Stimulated activated naive CD4-positive, alpha-beta T cell treated with Interleukin-2 at 50 U/mL for 16 hours (primary cell): ENCODE results near the gene FOXO6.

Experiments used
- DNase-seq: peaks from one replicate; lab custom pipeline; 2025; lab: John Stamatoyannopoulos, UW

Gene FOXO6

DNA sequence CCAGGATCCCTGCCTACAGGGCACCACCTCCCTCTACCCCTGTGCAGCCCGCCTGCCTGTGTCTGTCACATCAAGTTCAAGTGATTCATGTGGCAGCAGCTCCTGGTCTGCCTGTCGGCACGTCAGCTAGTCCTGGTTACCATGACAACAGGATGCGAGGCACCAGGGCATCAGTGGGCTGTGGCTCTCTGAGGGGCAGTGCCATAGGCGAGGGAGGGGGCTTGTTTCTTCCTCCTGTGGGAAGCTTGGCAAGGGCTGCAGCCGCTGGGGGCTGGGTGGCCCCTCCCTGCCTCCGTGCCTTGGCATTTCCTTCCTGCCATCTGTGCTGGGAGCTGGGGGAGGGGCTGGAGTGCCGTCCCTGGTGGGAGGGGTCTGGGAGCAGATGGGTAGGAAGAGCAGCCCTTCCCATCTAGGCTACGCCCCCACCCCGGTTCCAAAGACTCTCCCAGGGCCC is 43.1 kb downstream of the FOXO6 start:
- DNase-seq: no peak

DNA sequence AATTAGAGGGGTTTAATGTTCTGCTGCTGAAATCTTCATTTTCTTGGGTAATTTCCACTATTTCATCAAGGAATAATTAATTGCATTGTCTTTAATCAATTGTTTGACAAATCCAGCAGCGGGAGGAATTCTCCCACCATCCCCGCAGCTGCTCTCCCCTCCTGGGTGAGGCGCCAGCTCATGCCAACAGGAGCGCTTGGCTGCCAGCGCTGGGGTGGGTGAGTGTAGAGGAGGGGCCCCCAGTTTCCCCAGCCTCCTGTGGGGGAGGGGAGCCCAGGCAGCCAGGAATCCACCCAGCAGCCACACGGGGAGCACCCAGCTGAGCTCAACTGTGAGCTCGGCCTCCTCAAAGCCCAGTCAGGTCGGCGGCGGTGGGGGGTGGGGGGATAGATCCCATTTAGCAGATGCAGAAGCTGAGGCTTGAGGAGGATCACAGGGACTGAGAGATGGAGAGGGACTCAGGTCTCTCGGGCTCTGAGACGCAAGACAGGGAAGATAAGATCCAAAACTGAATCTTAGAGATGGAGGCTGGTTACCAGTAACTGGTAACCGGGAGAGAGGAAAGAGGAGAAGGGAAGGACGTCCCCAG is 46.5 kb downstream of the FOXO6 start:
- no peak for DNase-seq

DNA sequence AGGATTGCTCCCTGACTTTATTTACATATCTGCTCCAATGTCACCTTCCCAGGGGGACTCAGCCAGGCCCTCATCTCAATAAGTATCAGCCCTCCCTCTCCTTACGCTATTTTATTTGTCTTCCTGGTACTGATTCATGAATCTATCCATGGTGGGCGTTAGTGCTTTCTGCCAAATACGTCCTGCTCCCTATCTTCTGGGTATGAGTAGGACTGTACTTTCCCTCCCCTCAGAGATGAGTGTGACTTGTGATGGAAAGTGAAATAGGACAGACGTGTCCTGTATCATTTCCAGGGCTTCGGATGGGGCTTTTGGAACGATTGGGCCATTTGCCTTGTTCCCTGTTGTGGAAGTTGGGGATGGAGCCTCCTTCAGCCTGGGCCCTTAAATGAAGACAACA is 47.5 kb downstream of the FOXO6 start:
- no peak for DNase-seq

DNA sequence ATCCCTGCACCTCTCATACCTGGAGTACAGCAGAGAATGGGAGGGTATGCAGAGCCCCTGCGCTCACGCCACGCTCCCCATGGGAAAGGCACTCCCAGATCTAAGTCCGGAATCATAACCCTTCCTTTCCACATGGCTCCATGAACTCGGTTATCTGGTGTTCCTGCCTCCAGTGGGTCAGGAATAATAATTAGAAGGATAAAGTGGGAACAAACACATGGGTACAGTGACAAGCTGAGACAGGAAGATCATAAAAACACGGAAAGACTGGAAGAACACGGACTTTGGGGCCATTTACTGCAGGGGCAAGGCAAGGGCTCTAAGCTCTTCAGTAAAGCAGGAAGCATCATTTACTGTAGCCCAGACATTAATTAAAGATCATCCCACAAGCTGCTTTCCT is 48.6 kb downstream of the FOXO6 start:
- no peak for DNase-seq

DNA sequence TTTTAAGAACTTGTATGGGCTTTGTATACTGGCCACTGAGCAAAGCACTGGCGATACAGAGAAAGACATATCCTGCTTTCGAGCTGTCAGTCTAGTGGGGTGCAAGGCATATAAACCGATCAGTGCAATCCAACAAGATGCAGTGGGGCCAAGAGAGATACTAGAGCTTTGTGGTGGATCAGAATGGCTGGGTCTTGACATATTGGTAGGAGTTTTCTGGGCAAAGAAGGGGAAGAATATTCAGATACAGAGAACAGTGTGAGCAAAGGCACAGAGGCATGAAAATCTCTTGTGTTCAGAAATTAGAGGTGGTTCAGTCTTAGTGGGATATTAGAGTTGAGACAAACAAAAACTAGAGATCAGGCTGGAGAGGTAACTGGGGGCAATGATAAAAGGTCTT is 49.2 kb downstream of the FOXO6 start:
- no peak for DNase-seq

DNA sequence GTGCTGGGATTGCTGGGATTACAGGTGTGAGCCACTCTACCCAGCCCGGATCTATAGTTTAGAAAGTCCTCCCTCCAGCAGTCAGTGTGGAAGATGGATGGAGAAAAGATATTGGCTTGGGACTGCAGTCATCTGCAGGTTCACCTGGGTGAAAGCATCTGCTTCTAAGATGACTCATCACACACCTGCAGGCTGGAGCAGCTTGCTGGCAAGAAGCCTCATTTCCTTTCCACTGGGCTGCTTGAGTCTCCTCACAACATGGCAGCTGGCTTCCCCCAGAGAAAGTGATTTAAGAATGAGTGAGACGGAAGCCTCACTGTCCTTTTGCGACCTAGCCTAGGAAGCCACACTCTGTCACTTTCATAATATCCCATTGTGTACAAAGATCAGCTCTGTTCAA is 50.0 kb downstream of the FOXO6 start:
- no peak for DNase-seq

DNA sequence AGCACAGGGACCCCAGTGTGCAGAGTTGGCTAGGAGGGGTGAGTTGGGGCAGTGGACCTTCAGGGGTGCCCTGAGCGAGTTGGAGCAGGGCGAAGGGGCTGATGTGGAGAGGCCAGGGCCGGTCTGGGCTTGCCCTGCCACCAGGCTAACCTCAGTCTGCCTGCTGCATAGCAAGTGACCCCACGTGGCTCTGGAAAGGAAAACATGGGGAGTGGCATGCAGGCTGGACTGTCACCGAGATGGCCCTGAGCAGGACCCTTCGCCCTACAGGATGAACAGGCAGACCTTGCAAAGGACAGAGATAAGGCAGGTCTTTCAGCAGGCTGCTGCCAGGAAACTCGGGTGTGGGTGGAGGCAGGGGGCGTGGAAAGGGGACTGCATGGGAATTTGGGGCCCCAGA is 51.5 kb downstream of the FOXO6 start:
- DNase-seq: no peak

DNA sequence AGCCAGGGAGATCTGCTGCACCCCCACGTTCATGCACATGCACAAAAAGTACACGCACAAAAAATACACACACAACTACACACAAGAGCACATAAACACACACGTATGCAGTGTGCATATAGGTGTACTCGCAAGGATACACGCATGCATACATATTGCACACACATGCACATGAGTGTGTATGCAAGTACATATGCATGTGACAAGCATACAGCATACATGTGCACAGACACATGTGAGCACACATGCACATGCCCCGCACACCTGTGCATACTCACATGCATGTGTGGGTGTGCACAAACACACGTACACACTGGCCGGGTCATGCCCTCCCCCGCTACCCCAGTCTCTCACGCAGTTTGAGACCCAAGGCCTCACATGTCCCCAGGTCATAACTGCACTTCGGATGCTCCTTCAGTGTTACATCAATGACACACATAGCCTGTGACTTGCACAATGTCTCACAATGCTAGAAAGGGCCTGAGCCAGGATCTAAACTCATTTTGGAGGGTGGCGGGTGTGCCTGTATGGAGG is 52.6 kb downstream of the FOXO6 start:
- DNase-seq: no peak

DNA sequence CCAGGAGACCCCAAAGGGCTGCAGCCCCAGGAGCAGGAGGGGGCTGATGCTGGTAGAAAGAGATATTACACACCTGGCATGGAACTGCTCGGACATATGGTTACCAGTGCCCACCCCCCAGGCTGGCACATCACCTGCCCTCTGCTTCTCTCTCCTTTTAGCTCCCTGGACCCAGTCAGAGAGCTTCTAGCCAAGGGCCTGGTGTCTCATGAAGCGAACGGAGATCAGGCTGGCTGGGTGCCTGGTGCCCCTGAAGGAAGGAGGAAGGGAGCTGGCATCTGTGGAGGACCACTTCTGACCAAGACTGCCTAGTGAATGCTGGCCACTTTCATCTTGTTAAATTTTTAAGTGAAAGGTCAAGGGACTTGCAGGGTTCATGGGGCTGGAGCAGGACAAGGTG is 53.1 kb downstream of the FOXO6 start:
- no peak for DNase-seq

DNA sequence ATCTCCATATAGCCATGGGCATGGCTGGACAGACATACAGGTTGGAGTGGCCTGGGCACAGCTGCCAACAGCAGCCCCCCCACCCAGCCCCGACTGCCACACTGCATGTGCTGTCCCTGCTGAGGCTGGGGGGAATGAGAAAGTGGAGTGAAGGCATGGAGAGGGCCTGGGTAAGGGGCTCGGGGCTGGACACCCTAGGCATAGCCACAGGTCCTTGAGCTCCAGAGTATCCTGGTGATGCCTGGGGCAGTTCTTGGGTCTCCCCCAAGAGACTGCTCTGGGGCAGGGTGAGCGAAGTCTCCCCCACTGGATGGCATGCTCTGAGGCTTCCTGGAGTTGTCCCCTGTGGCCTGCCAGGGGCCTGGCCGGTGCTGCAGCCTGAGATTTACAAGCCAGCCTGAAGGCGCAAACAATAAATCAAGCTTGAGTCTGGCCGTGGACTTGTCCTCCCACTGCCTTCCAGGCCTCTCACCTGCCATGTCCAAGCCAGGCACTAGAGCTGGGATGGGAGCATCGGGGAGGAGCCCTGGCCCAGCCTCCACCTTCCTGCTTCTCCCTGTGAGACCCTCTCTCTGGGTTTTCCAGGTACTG is 53.6 kb downstream of the FOXO6 start:
- no peak for DNase-seq

DNA sequence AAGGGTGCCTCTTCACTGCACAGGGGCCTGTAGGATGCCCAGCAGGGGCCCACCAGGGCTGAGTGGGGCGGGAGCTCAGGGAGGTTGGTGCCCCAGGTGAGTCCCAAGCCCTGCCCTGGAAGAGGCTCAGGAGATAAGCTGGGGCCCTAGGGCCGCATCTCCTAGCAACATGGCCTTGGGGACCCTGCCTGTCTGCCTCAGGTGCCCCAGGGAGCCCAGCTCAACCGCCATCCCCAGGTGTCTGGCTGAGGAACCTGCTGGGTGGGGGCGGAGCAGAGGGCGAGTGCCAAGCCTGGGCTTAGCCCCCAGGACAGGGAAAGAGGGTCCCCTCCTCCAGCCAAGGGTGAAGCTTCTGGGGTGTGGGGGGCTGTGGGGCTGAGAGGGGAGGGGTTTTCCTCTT is 54.8 kb downstream of the FOXO6 start:
- no peak for DNase-seq

DNA sequence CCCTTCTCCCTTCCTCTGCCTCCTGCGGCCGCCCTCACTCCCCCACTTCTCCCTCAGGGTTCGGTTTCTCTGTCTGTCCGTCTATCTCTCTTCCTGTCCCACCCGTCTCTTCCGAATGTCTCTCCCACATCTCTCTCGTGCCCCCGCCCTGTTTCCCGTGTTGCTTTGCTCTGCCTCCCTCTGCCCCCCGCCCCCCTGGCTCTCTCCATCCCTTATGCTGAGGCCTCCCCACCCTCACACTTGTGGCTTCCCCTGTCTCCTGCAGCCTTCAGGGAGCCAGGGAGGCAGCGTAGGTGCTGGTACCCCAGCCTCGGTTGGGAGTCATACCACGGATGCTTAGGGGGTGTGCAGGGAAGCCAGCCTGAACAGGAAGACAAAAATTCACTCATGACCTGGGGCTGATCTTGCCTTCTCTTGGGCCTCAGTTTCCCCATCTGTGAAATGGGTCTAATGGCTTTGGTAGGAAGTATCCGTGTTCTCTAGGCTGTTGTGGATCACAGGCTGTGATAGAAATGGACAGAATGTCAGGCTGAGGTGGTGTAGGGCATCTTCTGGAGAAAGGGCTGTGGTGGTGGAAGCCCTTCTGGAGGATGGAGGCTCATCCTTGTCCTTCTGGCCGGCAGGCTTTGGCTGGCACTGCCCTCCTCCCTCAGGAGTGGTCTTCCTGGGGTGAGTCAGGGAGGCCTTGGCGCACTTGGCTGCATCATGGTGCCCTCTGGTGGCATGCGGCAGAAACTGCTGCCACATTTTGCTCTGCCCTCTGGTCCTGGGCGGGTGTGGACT is 55.5 kb downstream of the FOXO6 start:
- peak; percentile 35 for DNase-seq

DNA sequence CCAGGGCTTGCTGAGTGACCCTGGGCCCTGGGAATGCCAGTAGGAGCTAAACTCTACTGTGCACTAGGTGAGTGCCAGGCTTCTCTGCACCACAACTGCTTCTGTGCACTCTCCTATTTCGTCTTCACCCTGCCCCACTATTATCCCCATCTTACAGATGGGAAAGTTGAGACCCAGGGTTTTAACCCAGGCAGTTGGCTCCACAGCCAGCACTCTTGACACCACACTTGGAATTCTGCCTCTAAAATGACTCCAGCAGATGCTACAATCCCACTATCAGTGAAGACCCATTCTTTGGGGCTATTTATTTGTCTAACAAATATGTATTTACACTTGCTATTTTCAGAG is 56.1 kb downstream of the FOXO6 start:
- DNase-seq: no peak

DNA sequence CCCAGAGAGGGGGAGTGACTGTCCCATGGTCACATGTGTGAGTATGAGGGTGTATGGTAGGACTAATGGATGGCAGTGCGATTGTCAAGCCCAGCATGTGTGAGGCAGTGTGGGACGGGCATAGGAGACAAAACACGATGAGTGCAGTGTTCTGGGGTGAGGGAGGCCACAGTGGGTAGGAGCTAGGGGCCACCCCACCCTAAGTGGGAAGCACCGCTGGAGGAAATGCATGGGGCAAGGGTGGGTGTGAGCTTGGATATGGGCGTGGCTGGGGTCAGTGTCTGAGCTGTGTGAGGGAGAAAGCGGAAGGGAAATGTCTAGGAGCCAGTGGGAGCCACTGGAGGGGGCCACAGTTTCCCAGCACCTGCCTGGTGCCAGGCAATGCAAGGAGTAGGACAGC is 56.5 kb downstream of the FOXO6 start:
- no peak for DNase-seq

DNA sequence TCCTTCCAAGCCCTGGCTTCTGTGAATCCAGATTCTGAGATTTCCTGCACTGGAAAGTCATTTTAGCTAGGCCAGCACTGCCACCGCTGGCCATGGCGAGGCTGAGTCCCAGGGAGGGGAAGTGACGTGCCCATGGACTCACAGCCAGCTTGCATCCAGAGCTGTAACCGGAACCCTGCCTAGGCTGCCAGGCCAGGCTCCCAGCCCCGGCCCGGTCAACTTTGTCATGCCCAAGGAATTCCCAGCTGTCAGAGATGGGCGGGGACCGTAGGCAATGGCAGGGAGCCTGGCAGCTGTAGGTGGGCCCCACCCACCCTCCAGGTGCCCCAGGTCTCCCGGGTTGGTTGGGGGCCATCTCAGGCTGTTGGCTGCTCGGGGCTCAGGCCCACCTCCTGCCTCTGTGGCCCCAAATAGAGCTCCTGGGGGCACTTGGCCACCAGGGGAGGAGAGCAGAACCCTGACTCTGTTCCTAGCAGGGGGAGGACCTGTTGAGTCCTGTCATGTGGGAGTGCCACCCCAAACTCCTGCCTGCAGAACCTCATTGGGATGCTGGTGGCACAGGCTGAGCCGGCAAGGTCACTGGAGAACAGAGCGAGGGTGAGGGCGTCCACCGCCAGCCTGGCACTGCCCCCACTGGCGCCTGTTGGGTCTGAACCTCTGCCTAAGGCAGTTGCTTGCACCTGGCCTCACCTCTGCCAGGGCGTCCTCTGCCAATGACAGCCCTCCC is 57.8 kb downstream of the FOXO6 start:
- no peak for DNase-seq

DNA sequence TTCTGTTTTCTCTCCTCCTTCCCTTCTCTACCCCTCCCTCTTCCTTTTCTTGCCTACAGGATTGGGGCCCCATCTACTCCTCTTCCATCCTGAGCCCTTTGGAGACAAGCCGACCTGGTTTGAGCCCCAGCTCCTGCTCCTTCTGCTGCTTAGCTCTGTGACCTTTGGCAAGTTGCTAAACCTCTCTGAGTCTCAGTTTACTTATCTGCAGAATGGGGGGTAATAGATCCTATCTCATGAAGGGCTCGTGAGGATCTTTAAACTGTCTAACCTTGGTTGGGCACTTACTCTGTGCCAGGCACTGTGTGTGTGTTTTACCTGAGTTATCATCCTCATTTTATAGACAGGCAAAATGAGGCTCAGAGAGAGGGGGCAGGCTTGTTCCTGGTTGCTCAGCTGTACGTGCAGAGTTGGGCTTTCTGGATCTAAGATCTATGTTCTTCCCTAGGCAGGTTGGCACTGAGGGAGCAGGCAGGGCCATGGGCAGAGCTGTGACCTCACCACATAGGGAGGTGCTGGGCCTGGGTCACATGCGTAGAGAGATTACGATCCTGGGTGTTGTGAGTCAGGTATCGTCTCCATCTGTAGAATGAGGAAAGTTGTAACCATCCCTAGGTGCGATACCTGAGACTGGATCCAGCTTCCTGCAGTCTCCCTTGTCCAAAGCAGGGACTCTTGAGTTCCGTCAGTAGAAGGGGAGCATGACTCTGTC is 58.5 kb downstream of the FOXO6 start:
- DNase-seq: no peak

DNA sequence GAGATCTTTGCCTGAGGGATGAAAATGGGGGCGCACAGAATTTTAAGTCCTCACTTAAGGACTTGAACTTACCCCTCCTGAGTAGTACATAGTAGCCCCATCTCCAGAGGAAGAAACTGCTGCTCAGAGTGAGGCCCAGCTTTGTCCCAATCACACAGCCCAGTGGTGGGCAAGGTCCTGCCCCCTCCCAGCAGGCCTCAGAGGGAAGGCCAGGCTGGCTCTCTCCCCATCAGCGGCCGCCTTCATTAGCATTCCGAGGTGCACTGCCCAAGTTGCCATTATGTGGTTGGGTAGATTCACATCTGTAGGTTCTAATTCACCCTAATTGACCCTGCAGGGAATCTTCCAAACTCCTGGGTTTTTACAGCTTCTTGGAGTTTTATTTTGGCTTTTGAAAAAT is 59.1 kb downstream of the FOXO6 start:
- DNase-seq: no peak

DNA sequence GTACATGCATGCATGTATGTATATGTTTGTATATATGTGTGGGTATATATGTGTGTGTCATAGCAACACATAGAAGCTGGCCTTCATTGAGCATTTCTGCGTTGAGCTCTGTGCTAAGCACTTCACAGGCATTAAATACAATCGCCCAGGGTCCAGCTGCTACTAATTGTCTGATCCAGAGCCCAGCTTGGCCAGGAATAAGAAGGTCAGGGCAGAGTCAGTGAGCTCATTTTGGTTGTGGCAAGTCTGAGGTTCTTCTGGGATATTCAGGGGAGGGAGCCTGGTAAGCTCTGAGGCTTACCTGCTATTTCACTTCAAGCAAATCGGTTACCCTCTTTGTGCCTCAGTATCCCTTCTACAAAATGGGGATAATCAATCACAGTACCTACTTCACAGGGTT is 59.6 kb downstream of the FOXO6 start:
- DNase-seq: no peak

DNA sequence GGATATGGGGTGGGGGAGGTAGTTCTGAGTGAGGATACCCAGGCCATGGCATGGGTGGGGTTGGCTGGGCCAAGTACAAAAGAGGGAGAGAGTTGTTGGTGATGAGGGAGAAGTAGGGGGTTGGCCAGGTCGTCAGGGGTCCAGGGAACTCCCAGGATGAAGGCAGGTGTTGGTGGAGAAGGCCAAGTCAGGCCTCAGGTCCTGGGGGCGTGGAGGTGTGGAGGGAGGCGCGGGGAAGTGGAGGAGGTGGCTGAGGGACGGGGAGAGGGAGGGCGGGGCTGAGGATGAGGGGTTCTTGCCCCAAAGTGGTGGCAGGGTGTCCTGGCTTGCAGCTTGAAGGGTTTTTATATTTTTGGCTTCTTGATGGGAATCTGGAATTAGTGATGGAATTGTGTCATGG is 61.1 kb downstream of the FOXO6 start:
- no peak for DNase-seq

DNA sequence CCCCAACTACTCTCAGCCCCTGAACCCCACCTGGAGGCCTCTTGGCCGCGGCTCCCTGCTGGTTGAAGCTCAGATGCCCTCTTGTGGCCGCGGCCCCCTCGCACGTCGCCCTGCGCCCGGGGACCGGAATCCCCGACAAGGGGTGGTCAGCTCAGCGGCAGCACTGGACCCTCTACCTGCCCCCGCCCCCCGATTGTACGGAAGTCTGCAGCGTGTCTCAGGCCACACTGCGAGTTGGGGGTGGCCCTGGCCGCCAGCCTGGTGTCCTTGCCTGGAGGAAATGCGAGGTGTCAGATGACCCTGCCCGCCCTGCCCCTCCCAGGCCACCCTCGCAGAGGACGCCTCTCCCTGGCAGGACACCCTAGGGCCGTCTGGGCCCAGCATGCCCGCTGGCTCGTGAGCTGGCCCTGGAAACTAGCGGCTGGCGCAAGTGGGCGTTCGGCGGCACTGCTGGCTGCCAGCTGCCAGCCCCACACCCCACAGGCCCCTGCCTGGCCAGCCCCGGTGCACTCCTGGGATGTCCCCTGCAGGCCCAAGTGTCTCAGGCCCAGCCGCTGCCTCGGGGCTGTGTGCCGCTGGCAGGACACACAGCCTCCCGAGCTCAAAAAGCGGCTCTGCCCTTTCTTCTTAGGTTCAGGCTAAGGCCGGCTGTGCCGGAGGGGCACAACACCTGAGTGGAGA is 62.4 kb downstream of the FOXO6 start:
- DNase-seq: no peak

DNA sequence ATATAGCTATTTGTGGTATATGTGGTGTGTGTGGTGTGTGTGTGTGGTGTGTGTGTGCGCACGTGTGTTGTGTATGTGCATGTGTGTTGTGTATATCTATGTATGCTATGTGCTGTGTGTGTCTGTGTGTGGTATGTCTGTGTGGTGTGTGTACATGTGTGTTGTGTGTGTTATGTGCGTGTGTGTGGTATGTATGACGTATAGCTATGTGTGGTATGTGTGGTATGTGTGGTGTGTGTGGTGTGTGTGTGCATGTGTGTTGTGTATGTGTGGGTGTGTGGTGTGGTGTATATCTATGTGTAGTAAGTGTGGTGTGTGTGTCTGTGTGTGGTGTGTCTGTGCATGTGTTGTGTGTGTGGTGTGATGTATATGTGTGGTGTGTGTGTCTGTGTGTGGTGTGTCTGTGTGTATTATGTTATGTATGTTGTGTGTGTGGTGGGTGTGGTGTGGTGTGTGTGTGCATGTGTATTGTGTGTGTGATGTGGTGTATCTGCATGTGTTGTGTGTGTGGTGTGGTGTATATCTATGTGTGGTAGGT is 63.4 kb downstream of the FOXO6 start:
- DNase-seq: no peak
